ENCODE measurements around the gene GNB4.
A peak's percentile ranks its signal among the peaks of the same experiment; 100 is the strongest.

Gene GNB4

GRCh38 chr3:179455954-179456353 lies 4.7 kb upstream of the GNB4 start:
- Histone ChIP-seq H3K4ac (ENCODE audit: low read depth, low read length) (peak overlapping the region; percentile 4), H2BK120ac (ENCODE audit: insufficient read depth, low read length, poor library complexity) (no peak overlapping the region), H2AFZ (ENCODE audit: insufficient read depth, low read length, poor library complexity) (no peak overlapping the region)

GRCh38 chr3:179454887-179455286 lies 3.6 kb upstream of the GNB4 start:
- H3K18ac ChIP-seq (ENCODE audit: low read length): no peak overlapping the region
- H2AFZ ChIP-seq (ENCODE audit: insufficient read depth, low read length, poor library complexity): no peak overlapping the region
- no peaks in the 10 kb centered on the region for H3K36me3 ChIP-seq (ENCODE audit: control insufficient read depth in 1 of 2, insufficient read depth in 2 of 2, low read length in 2 of 2)
- H2BK5ac ChIP-seq (ENCODE audit: low read depth, low read length, poor library complexity): no peak overlapping the region
- H3K23ac ChIP-seq (ENCODE audit: low read length): no peak overlapping the region
- H3K27me3 ChIP-seq (ENCODE audit: insufficient read depth, low read length): no peaks in the 10 kb centered on the region
- H2AK5ac ChIP-seq (ENCODE audit: low read length): no peak overlapping the region
- H4K8ac ChIP-seq (ENCODE audit: low read depth, low read length): no peak overlapping the region
- no peak overlapping the region for H4K91ac ChIP-seq (ENCODE audit: low read depth, low read length)
- H2BK120ac ChIP-seq (ENCODE audit: insufficient read depth, low read length, poor library complexity): no peak overlapping the region
- H2BK12ac ChIP-seq (ENCODE audit: low read length): no peak overlapping the region
- peaks cover 0 to 3% of the 10 kb centered on the region in 2 experiments for H3K4me1 ChIP-seq (ENCODE audit: control insufficient read depth in 1 of 2, insufficient read depth in 2 of 2, low read length in 2 of 2)
- H3K79me1 ChIP-seq (ENCODE audit: low read length): peaks cover 8% of the 10 kb centered on the region
- H3K79me2 ChIP-seq (ENCODE audit: control insufficient read depth, insufficient read depth, low read length, poor library complexity): peaks cover 9% of the 10 kb centered on the region
- no peak for DNase-seq
- H3K4me3 ChIP-seq (ENCODE audit: low read depth, low read length): no peak overlapping the region
- WGBS (ENCODE audit: extremely low coverage, insufficient coverage, insufficient read length): no CpG with 5 or more reads among the region's 1 CpG
- H3K27ac ChIP-seq (ENCODE audit: low read depth, low read length): no peak overlapping the region
- no peak overlapping the region for H3K9ac ChIP-seq (ENCODE audit: low read length)
- H4K12ac ChIP-seq (ENCODE audit: low read depth, low read length): no peak overlapping the region
- no peaks in the 10 kb centered on the region for H3K9me3 ChIP-seq (ENCODE audit: insufficient read depth, low read depth, low read length)
- no peak overlapping the region for H3K4me2 ChIP-seq (ENCODE audit: low read length)
- H3K14ac ChIP-seq (ENCODE audit: low read length): no peak overlapping the region
- no peak overlapping the region for H3K4ac ChIP-seq (ENCODE audit: low read depth, low read length)

More at GRCh38 chr3:179455954-179456353, 4.7 kb upstream of the GNB4 start:
- Histone ChIP-seq H3K4me2 (ENCODE audit: low read length) (no peak overlapping the region), H3K36me3 (ENCODE audit: control insufficient read depth in 1 of 2, insufficient read depth in 2 of 2, low read length in 2 of 2) (no peaks in the 10 kb centered on the region), H3K79me1 (ENCODE audit: low read length) (peaks cover 6% of the 10 kb centered on the region), H2BK12ac (ENCODE audit: low read length) (no peak overlapping the region), H2AK5ac (ENCODE audit: low read length) (no peak overlapping the region), H3K18ac (ENCODE audit: low read length) (no peak overlapping the region), H3K79me2 (ENCODE audit: control insufficient read depth, insufficient read depth, low read length, poor library complexity) (peaks cover 6% of the 10 kb centered on the region), H3K4me3 (ENCODE audit: low read depth, low read length) (no peak overlapping the region), H3K4me1 (ENCODE audit: control insufficient read depth in 1 of 2, insufficient read depth in 2 of 2, low read length in 2 of 2) (peaks cover 0 to 3% of the 10 kb centered on the region in 2 experiments), H3K9me3 (ENCODE audit: insufficient read depth, low read depth, low read length) (no peaks in the 10 kb centered on the region), H3K9ac (ENCODE audit: low read length) (no peak overlapping the region), H4K91ac (ENCODE audit: low read depth, low read length) (no peak overlapping the region), H2BK5ac (ENCODE audit: low read depth, low read length, poor library complexity) (no peak overlapping the region), H4K8ac (ENCODE audit: low read depth, low read length) (no peak overlapping the region), H3K14ac (ENCODE audit: low read length) (no peak overlapping the region), H4K12ac (ENCODE audit: low read depth, low read length) (no peak overlapping the region), H3K23ac (ENCODE audit: low read length) (no peak overlapping the region), H3K27me3 (ENCODE audit: insufficient read depth, low read length) (no peaks in the 10 kb centered on the region), H3K27ac (ENCODE audit: low read depth, low read length) (no peak overlapping the region)
- DNase-seq: peak in 1 of 2 donors; percentile 28
- WGBS (ENCODE audit: extremely low coverage, insufficient coverage, insufficient read length): no CpG with 5 or more reads among the region's 6 CpGs

- H4K12ac ChIP-seq (ENCODE audit: low read depth, low read length): no peak overlapping the region
- peaks cover 8% of the 10 kb centered on the region for H3K79me1 ChIP-seq (ENCODE audit: low read length)
- H3K27ac ChIP-seq (ENCODE audit: low read depth, low read length): no peak overlapping the region
- no peak overlapping the region for H3K9ac ChIP-seq (ENCODE audit: low read length)
- H2BK120ac ChIP-seq (ENCODE audit: insufficient read depth, low read length, poor library complexity): no peak overlapping the region
- H3K14ac ChIP-seq (ENCODE audit: low read length): no peak overlapping the region
- H3K9me3 ChIP-seq (ENCODE audit: insufficient read depth, low read depth, low read length): no peaks in the 10 kb centered on the region
- no peak overlapping the region for H3K4ac ChIP-seq (ENCODE audit: low read depth, low read length)
- no CpG with 5 or more reads among the region's 3 CpGs for WGBS (ENCODE audit: extremely low coverage, insufficient coverage, insufficient read length)
- DNase-seq: no peak
- H3K79me2 ChIP-seq (ENCODE audit: control insufficient read depth, insufficient read depth, low read length, poor library complexity): peaks cover 9% of the 10 kb centered on the region
- H3K18ac ChIP-seq (ENCODE audit: low read length): no peak overlapping the region
- H2BK12ac ChIP-seq (ENCODE audit: low read length): no peak overlapping the region
- no peak overlapping the region for H3K4me2 ChIP-seq (ENCODE audit: low read length)
- H4K8ac ChIP-seq (ENCODE audit: low read depth, low read length): no peak overlapping the region
- H2AK5ac ChIP-seq (ENCODE audit: low read length): no peak overlapping the region
- H2AFZ ChIP-seq (ENCODE audit: insufficient read depth, low read length, poor library complexity): no peak overlapping the region
- H4K91ac ChIP-seq (ENCODE audit: low read depth, low read length): no peak overlapping the region
- peaks cover 0 to 3% of the 10 kb centered on the region in 2 experiments for H3K4me1 ChIP-seq (ENCODE audit: control insufficient read depth in 1 of 2, insufficient read depth in 2 of 2, low read length in 2 of 2)
- no peak overlapping the region for H3K23ac ChIP-seq (ENCODE audit: low read length)
- H2BK5ac ChIP-seq (ENCODE audit: low read depth, low read length, poor library complexity): no peak overlapping the region
- H3K27me3 ChIP-seq (ENCODE audit: insufficient read depth, low read length): no peaks in the 10 kb centered on the region
- no peak overlapping the region for H3K4me3 ChIP-seq (ENCODE audit: low read depth, low read length)
- H3K36me3 ChIP-seq (ENCODE audit: control insufficient read depth in 1 of 2, insufficient read depth in 2 of 2, low read length in 2 of 2): no peaks in the 10 kb centered on the region
These were observed 2.7 kb upstream of the GNB4 start for GRCh38 chr3:179453967-179454366.

- Histone ChIP-seq H3K27me3 (ENCODE audit: insufficient read depth, low read length) (no peaks in the 10 kb centered on the region), H3K14ac (ENCODE audit: low read length) (no peak overlapping the region), H4K91ac (ENCODE audit: low read depth, low read length) (no peak overlapping the region), H2AFZ (ENCODE audit: insufficient read depth, low read length, poor library complexity) (no peak overlapping the region), H3K79me1 (ENCODE audit: low read length) (peaks cover 8% of the 10 kb centered on the region), H2BK12ac (ENCODE audit: low read length) (no peak overlapping the region), H3K4me3 (ENCODE audit: low read depth, low read length) (no peak overlapping the region), H3K9ac (ENCODE audit: low read length) (no peak overlapping the region), H3K4ac (ENCODE audit: low read depth, low read length) (no peak overlapping the region), H3K4me1 (ENCODE audit: control insufficient read depth in 1 of 2, insufficient read depth in 2 of 2, low read length in 2 of 2) (peaks cover 0 to 3% of the 10 kb centered on the region in 2 experiments), H3K79me2 (ENCODE audit: control insufficient read depth, insufficient read depth, low read length, poor library complexity) (peaks cover 9% of the 10 kb centered on the region), H4K12ac (ENCODE audit: low read depth, low read length) (no peak overlapping the region), H3K36me3 (ENCODE audit: control insufficient read depth in 1 of 2, insufficient read depth in 2 of 2, low read length in 2 of 2) (no peaks in the 10 kb centered on the region), H2AK5ac (ENCODE audit: low read length) (no peak overlapping the region), H2BK5ac (ENCODE audit: low read depth, low read length, poor library complexity) (no peak overlapping the region), H3K4me2 (ENCODE audit: low read length) (no peak overlapping the region), H3K9me3 (ENCODE audit: insufficient read depth, low read depth, low read length) (no peaks in the 10 kb centered on the region), H2BK120ac (ENCODE audit: insufficient read depth, low read length, poor library complexity) (no peak overlapping the region), H3K27ac (ENCODE audit: low read depth, low read length) (no peak overlapping the region), H4K8ac (ENCODE audit: low read depth, low read length) (no peak overlapping the region), H3K23ac (ENCODE audit: low read length) (no peak overlapping the region), H3K18ac (ENCODE audit: low read length) (no peak overlapping the region)
- DNase-seq: no peak
- WGBS (ENCODE audit: extremely low coverage, insufficient coverage, insufficient read length): no CpG with 5 or more reads among the region's 8 CpGs
These were observed 1.6 kb upstream of the GNB4 start for GRCh38 chr3:179452872-179453271.

All from trophoblast cell (in vitro differentiated cells and primary cell).